HL-60/S4 (cell line): ENCODE data around the gene IL1RAPL1.

Source experiments
- in situ Hi-C: fragments of 300-500 bp; cut with MboI; formaldehyde crosslinking; loops from 2 replicates; pipeline ENCODE4 v1.14.3; 2022; ENCODE audit warnings: low sequenced_read_pairs

Gene IL1RAPL1

GRCh38 chrX:29382811-29383210 is 795.6 kb downstream of the IL1RAPL1 start:
- in situ Hi-C loops = no loop called here

GRCh38 chrX:29388509-29388908 is 801.3 kb downstream of the IL1RAPL1 start:
- in situ Hi-C loops = no loop called here

DNA sequence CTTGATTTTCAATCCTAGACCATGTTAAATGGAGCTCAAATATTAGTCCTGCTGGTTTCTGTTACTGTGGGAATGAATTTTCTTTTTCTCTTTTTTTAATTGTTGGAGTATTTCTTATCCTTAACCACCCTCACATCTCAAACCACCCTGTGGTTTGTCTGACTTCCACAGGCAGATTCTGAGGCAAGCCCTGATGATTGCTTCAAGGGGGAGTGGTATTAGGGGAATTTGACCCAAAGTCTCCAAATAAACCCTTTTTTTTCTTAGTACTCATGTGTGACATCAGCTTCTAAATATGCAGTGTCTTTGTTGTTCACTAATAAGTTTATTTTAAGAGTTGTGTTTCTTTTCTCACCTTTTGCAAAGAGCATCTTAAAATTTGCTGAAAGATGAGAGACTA is 810.3 kb downstream of the IL1RAPL1 start:
- in situ Hi-C loops = no loop called here

GRCh38 chrX:29407357-29407756 is 820.1 kb downstream of the IL1RAPL1 start:
- in situ Hi-C loops = no loop called here

- in situ Hi-C loops = no loop called here
Observed at GRCh38 chrX:29419774-29420553, 832.7 kb downstream of the IL1RAPL1 start.

GRCh38 chrX:29422034-29422433 is 834.8 kb downstream of the IL1RAPL1 start:
- in situ Hi-C loops = no loop called here

GRCh38 chrX:29431895-29432294 is 844.6 kb downstream of the IL1RAPL1 start:
- in situ Hi-C loops = no loop called here

DNA sequence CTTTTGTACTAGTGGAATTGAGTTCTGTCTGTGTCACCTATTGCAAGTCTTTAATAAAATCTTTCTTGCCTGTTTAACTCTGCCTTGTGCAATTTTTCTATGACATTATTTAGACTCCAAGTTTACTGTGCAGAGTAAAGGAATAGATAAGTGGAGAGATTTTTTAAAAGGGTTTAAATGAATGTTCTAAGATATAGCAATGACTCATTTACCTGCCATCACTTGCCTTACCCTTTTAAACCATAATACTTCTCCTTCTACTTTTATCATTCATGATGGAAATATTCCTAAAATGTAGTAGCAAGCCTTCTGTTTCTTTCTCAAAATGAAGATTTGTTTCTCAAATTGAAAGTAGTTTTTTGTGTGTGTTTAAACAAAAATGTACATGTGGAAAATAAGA is 845.3 kb downstream of the IL1RAPL1 start:
- in situ Hi-C loops = no loop called here

DNA sequence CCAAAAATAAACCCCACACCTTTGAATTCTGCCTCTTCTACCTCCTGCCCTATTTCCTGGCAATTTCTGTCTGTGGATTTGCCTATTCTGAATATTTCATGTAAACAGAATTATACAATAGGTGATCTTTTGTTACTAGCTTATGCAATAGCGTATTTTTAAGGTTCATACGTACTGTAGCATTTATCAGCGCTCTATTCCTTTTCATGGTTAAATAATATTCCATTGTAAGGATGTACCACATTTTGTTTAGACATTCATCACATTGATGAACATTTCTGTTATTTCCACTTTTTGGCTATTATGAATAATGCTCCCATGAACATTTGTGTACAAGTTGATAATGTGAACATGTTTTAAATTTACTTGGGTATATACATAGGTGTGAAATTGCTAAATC is 847.7 kb downstream of the IL1RAPL1 start:
- in situ Hi-C loops = no loop called here

GRCh38 chrX:29435396-29435795 is 848.1 kb downstream of the IL1RAPL1 start:
- in situ Hi-C loops = no loop called here

- in situ Hi-C loops = no loop called here
Observed at GRCh38 chrX:29447867-29448266, 860.6 kb downstream of the IL1RAPL1 start.

DNA sequence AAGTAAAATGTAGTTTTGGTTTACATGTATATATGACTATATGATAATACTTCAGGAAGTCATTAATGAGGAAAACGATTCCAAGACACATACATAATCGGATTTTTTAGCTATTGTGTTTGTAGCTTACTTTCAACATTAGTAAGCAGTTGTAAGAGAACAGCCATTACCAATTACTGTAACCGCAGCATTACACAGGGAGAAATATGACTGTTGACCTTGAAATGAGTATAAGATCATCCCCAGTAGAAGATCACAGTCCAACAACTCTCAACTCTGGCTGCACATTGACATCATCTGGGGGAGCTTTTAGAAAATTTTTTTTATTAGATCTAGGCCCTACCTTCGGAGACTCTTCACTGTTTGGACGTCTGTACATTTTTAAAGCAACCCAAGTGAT is 866.1 kb downstream of the IL1RAPL1 start:
- in situ Hi-C loops = no loop called here

DNA sequence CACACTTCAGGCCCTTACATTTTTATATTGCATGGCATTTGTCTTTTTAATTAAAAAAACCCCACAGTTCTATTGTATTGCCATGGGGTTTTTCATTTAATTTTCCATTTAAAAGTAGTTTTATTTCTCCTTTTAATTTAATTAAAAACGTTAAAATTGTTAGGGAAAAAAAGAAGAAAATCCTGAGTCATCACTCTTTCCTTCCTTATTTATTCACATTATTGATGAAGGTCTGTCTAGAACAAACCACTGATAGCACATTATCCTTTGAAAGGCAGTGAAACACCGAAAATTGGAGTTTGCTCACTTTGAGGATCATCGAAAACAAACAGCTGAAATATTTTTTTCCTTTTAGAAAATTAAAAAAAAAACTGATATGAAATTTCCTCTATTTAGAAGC is 868.5 kb downstream of the IL1RAPL1 start:
- in situ Hi-C loops = no loop called here

GRCh38 chrX:29461039-29461438 is 873.8 kb downstream of the IL1RAPL1 start:
- in situ Hi-C loops = no loop called here

DNA sequence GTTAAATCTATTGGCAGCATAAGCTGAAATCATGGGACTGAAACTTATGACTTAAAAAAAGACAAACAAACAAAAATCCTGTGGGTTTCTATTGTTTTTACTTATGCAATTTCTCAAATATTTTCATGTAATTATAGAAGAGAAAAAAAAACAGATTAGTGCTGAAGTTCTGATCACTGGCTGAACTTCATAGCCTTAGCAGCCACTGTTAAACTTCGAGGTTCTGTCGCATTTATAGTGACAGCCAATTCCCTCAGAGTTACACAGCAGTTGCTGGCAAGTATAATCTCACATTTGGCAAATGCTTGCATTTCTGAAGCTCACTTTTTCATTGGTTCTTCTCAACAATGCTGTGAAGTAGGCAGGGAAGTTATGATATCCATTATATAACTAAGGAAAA is 879.2 kb downstream of the IL1RAPL1 start:
- in situ Hi-C loops = no loop called here

- in situ Hi-C loops = no loop called here
Observed at GRCh38 chrX:29468911-29469494, 881.8 kb downstream of the IL1RAPL1 start.

- in situ Hi-C loops = no loop called here
Observed at GRCh38 chrX:29470030-29470429, 882.8 kb downstream of the IL1RAPL1 start.

DNA sequence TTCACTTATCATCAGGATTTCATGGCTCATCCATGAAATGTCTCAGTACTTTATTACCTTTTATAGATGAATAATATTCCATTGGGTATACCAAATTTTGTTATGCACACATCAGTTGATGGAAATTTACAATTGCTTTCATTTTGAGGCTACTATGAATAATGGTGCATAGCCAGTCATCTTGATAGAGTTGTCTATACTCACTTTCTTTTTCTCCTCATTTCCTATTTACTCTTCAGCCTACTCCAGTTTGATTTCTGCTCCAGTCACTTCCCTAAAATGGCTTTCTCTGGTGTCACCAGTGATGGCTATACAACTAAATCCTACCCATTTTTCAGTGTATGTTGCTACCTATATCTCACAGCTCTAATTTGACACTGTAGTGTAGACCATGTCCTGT is 884.6 kb downstream of the IL1RAPL1 start:
- in situ Hi-C loops = no loop called here

GRCh38 chrX:29477878-29478277 is 890.6 kb downstream of the IL1RAPL1 start:
- in situ Hi-C loops = no loop called here

GRCh38 chrX:29478336-29479069 is 891.3 kb downstream of the IL1RAPL1 start:
- in situ Hi-C loops = no loop called here

DNA sequence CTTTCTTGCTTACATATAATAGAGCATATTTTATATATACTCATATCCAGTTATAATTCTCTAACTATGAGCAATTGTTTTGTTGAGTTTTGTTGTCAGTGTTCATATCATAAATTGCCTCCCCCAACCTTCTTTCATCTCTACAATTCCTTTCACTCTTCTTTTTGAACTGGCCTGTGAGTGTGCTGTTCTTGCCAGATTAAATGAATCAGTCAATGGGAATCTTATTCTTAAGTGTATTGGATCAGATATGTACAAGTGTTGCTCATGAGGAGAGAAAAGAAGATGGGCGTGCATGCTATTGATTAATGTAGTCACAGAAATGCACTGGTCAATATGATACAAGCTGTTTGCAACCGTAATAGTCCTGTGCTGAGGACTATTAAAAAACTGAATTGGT is 900.0 kb downstream of the IL1RAPL1 start:
- in situ Hi-C loops = no loop called here

DNA sequence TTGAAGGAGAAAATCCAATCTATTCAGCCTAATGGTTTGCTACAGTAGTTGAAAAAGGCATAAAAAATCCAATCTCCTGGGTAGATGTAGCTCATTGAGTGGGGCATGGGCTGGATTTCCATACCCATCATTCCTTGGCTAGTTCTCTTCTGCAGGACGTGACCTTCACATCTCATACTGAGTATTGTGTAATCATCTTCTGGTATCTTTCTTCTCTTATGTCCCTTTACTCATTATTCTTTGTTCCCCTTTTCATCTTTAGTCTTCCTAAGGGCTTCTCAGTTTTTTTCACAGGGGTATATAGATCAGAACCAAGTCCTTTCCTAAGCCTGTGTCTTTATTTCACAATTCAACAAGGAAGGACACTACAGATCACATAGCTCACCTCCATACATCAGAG is 900.5 kb downstream of the IL1RAPL1 start:
- in situ Hi-C loops = no loop called here
